H1 (cell line): Measurements from ENCODE around the gene CLCN3. TPM values are rescaled to one million over a fixed set of nuclear protein-coding genes. Genes with fewer than 3 reads are reported as not detected.

Source experiments
- CTCF ChIA-PET: fragments of 300-600 bp; sonication (Branson Sonifier 250); formaldehyde crosslinking; loops from one replicate; lab custom pipeline; 2021; ENCODE audit not compliant: partially characterized antibody; lab: Charles Lee
- POLR2A ChIA-PET: fragments of 300-600 bp; sonication (Branson Sonifier 250); formaldehyde crosslinking; loops from one replicate; lab custom pipeline; 2021; ENCODE audit warnings: inconsistent platforms; ENCODE audit not compliant: partially characterized antibody; lab: Charles Lee
- DNase-seq, 2 experiments: peaks; one replicate each; pipeline versions ENCODE4 v3.0.0 to v3.0.0-alpha.2; 2010 to 2022; ENCODE audit warnings: low spot score in 2 of 2, low read depth in 1 of 2, mixed read lengths in 1 of 2
- FAIRE-seq: peaks from 2 replicates; lab custom pipeline; 2011; peaks lifted over from hg19 to GRCh38; lab: Jason Lieb, UNC
- H2AFZ ChIP-seq: 2 replicates; pipeline ENCODE4 v1.8.1; 2012; ENCODE audit warnings: low read length, inconsistent platforms
- H2AK5ac ChIP-seq: 2 replicates; pipeline ENCODE4 v1.6.1; 2013; ENCODE audit warnings: low read depth, low read length
- H2BK120ac ChIP-seq: replicated peaks from 2 replicates; pipeline ENCODE3; 2013; ENCODE audit warnings: low read depth, low read length, inconsistent platforms
- H2BK12ac ChIP-seq: 2 replicates; pipeline ENCODE4 v1.6.1; 2013; ENCODE audit warnings: low read depth, low read length
- H2BK15ac ChIP-seq: 2 replicates; pipeline ENCODE4 v1.6.1; 2013; ENCODE audit warnings: low read length
- H2BK20ac ChIP-seq: 2 replicates; pipeline ENCODE4 v1.6.1; 2013; ENCODE audit warnings: low read length
- H2BK5ac ChIP-seq: 2 replicates; pipeline ENCODE4 v1.6.1; 2013; ENCODE audit warnings: low read depth, low read length
- H3K14ac ChIP-seq: 2 replicates; pipeline ENCODE4 v1.6.1; 2013; ENCODE audit warnings: inconsistent platforms; ENCODE audit not compliant: insufficient read length
- H3K18ac ChIP-seq: 2 replicates; pipeline ENCODE4 v1.6.1; 2013; ENCODE audit warnings: low read length; ENCODE audit errors: extremely low read depth
- H3K23ac ChIP-seq: 2 replicates; pipeline ENCODE4 v1.6.1; 2013; ENCODE audit warnings: inconsistent platforms; ENCODE audit not compliant: insufficient read length
- H3K23me2 ChIP-seq: 2 replicates; pipeline ENCODE4 v1.6.1; 2013; ENCODE audit warnings: low read depth, low read length
- H3K27ac ChIP-seq: 2 replicates; pipeline ENCODE4 v1.6.1; 2011; ENCODE audit warnings: low read depth, low read length, inconsistent platforms
- H3K27me3 ChIP-seq, 4 experiments: replicated peaks in 1 of 4; 1 replicate in 1 of 4; 2 replicates in 3 of 4; pipeline versions ENCODE4 v1.6.1 to v1.8.1; 2011 to 2013; ENCODE audit warnings: low read length in 3 of 4, mild to moderate bottlenecking in 3 of 4, inconsistent platforms in 2 of 4, mixed read lengths in 2 of 4, moderate library complexity in 1 of 4; ENCODE audit not compliant: control insufficient read depth in 3 of 4, insufficient read depth in 3 of 4; ENCODE audit errors: extremely low read depth in 1 of 4
- H3K36me3 ChIP-seq, 4 experiments: 2 replicates each; pipeline versions ENCODE4 v1.6.1 to v1.8.1; 2011 to 2013; ENCODE audit warnings: mild to moderate bottlenecking in 4 of 4, low read length in 3 of 4, moderate library complexity in 2 of 4, control low read depth in 1 of 4, inconsistent platforms in 1 of 4; ENCODE audit not compliant: insufficient read depth in 4 of 4, control insufficient read depth in 2 of 4
- H3K4ac ChIP-seq: replicated peaks from 2 replicates; pipeline ENCODE3; 2013; ENCODE audit warnings: low read length, low read depth, mixed read lengths, inconsistent platforms; ENCODE audit not compliant: insufficient read length
- H3K4me1 ChIP-seq, 4 experiments: replicated peaks in 1 of 4; 1 replicate in 1 of 4; 2 replicates in 3 of 4; pipeline versions ENCODE4 v1.6.1 to v1.8.1; 2011 to 2013; ENCODE audit warnings: low read length in 3 of 4, inconsistent platforms in 2 of 4, mixed read lengths in 1 of 4; ENCODE audit not compliant: insufficient read depth in 4 of 4, control insufficient read depth in 3 of 4
- H3K4me2 ChIP-seq, 2 experiments: 2 replicates each; pipeline versions ENCODE4 v1.6.1 to v1.8.1; 2011 to 2013; ENCODE audit warnings: low read depth in 2 of 2, low read length in 2 of 2, control low read depth in 1 of 2, inconsistent platforms in 1 of 2, mild to moderate bottlenecking in 1 of 2; ENCODE audit not compliant: insufficient read depth in 1 of 2
- H3K4me3 ChIP-seq, 4 experiments: fragments of 200-600, 300-600 bp in 1 of 4; sonication (generic), shearing (Covaris generic), sonication (Bioruptor Twin) in 1 of 4; 2 replicates each; pipeline versions ENCODE4 v1.5.1 to v1.8.1; 2011 to 2016; ENCODE audit warnings: low read length in 4 of 4, low read depth in 3 of 4, control low read depth in 2 of 4, inconsistent platforms in 2 of 4, mild to moderate bottlenecking in 2 of 4, mixed read lengths in 1 of 4, moderate library complexity in 1 of 4; ENCODE audit not compliant: insufficient read depth in 2 of 4; ENCODE audit errors: extremely low read depth in 1 of 4
- H3K56ac ChIP-seq: replicated peaks from 2 replicates; pipeline ENCODE3; 2013; ENCODE audit warnings: low read depth, mild to moderate bottlenecking, mixed read lengths, low read length, inconsistent platforms; ENCODE audit not compliant: insufficient read length
- H3K79me1 ChIP-seq: 2 replicates; pipeline ENCODE4 v1.6.1; 2013; ENCODE audit warnings: low read depth, low read length, control low read depth
- H3K79me2 ChIP-seq, 2 experiments: 2 replicates each; pipeline versions ENCODE4 v1.6.1 to v1.8.1; 2012 to 2013; ENCODE audit warnings: low read length in 2 of 2, mild to moderate bottlenecking in 2 of 2, inconsistent platforms in 1 of 2; ENCODE audit not compliant: insufficient read depth in 2 of 2, control insufficient read depth in 1 of 2
- H3K9ac ChIP-seq, 4 experiments: replicated peaks in 1 of 4; 1 replicate in 1 of 4; 2 replicates in 3 of 4; pipeline versions ENCODE4 v1.6.1 to v1.8.1; 2011 to 2013; ENCODE audit warnings: low read depth in 3 of 4, low read length in 3 of 4, control low read depth in 2 of 4, mild to moderate bottlenecking in 2 of 4, moderate library complexity in 2 of 4, inconsistent platforms in 1 of 4; ENCODE audit errors: extremely low read depth in 1 of 4
- H3K9me3 ChIP-seq, 2 experiments: 2 replicates each; pipeline versions ENCODE4 v1.6.1 to v1.8.1; 2012 to 2013; ENCODE audit warnings: mild to moderate bottlenecking in 2 of 2, moderate library complexity in 2 of 2, control low read depth in 1 of 2, inconsistent platforms in 1 of 2, low read depth in 1 of 2, low read length in 1 of 2, mixed read lengths in 1 of 2; ENCODE audit not compliant: insufficient read depth in 2 of 2
- H4K20me1 ChIP-seq, 2 experiments: replicated peaks in 1 of 2; 2 replicates each; pipeline versions ENCODE3 to v1.8.1; 2011 to 2013; ENCODE audit warnings: inconsistent platforms in 2 of 2, low read length in 2 of 2, mild to moderate bottlenecking in 1 of 2; ENCODE audit not compliant: insufficient read depth in 2 of 2, control insufficient read depth in 1 of 2
- H4K5ac ChIP-seq: 2 replicates; pipeline ENCODE4 v1.6.1; 2013; ENCODE audit warnings: low read length, low read depth, mixed read lengths, inconsistent platforms; ENCODE audit not compliant: insufficient read length
- H4K8ac ChIP-seq: 2 replicates; pipeline ENCODE4 v1.8.0; 2013; ENCODE audit warnings: mild to moderate bottlenecking, moderate library complexity, low read length, inconsistent platforms; ENCODE audit not compliant: insufficient read depth; ENCODE audit errors: extremely low read depth
- H4K91ac ChIP-seq: replicated peaks from 2 replicates; pipeline ENCODE3; 2013; ENCODE audit warnings: low read length, mixed read lengths, inconsistent platforms; ENCODE audit not compliant: insufficient read length
- ATF2 ChIP-seq: IDR thresholded peaks from 2 replicates; pipeline ENCODE4 v1.6.1; 2012; ENCODE audit warnings: low read length, inconsistent platforms
- CBX8 ChIP-seq: fragments of 300-800, 300-1000 bp; sonication (generic); IDR thresholded peaks from 2 replicates; pipeline ENCODE4 v1.7.1; 2016; ENCODE audit warnings: low read depth, low read length, borderline replicate concordance
- CTBP2 ChIP-seq: IDR thresholded peaks from 2 replicates; pipeline ENCODE4 v1.7.0; 2011; ENCODE audit warnings: borderline replicate concordance, mild to moderate bottlenecking, moderate library complexity, mixed read lengths, low read length; ENCODE audit not compliant: insufficient read depth, insufficient read length
- CTCF ChIP-seq, 3 experiments: IDR thresholded peaks; 1 replicate in 2 of 3; 2 replicates in 1 of 3; pipeline versions ENCODE4 v1.5.1 to v1.6.1; 2011; ENCODE audit warnings: low read length in 3 of 3, mild to moderate bottlenecking in 3 of 3, inconsistent platforms in 2 of 3, low read depth in 1 of 3, moderate library complexity in 1 of 3; ENCODE audit not compliant: insufficient read depth in 1 of 3; ENCODE audit errors: control extremely low read depth in 1 of 3
- JUN ChIP-seq: IDR thresholded peaks from 2 replicates; pipeline ENCODE4 v1.6.1; 2011; ENCODE audit warnings: low read depth, mild to moderate bottlenecking, improper control_type of control experiment, low read length
- KDM1A ChIP-seq: fragments of 200-600, 300-600 bp; sonication (generic); IDR thresholded peaks from 2 replicates; pipeline ENCODE4 v1.7.1; 2016; ENCODE audit warnings: mild to moderate bottlenecking, low read length, borderline replicate concordance
- PHF8 ChIP-seq: fragments of 200-600 bp; sonication (generic); conservative IDR thresholded peaks from 2 replicates; pipeline ENCODE4 v1.7.1; 2012; ENCODE audit warnings: low read depth, mild to moderate bottlenecking, inconsistent platforms, low read length, moderate library complexity
- SIRT6 ChIP-seq: IDR thresholded peaks from one replicate; pipeline ENCODE4 v1.7.1; 2012; ENCODE audit warnings: low read length, inconsistent platforms
- ZNF274 ChIP-seq: IDR thresholded peaks from 2 replicates; pipeline ENCODE4 v1.7.0; 2012; ENCODE audit warnings: low read length, borderline replicate concordance; ENCODE audit errors: extremely low read depth
- WGBS, 2 experiments: shearing (Covaris generic) in 1 of 2; methylation state at CpG; one replicate each; pipeline versions ENCODE4 v1.1.6 to v1.1.7; 2013 to 2015; ENCODE audit warnings: low lambda C conversion rate in 2 of 2, mixed read lengths in 2 of 2, inconsistent platforms in 1 of 2, low coverage in 1 of 2, missing lambda C conversion rate in 1 of 2; ENCODE audit not compliant: insufficient replicate concordance in 2 of 2, insufficient coverage in 1 of 2, insufficient read length in 1 of 2; ENCODE audit errors: extremely low coverage in 1 of 2, missing lambda C conversion rate in 1 of 2; 5-methylcytosine and 5-hydroxymethylcytosine counted together
- polyA plus RNA-seq, 7 experiments: library from polyadenylated mRNA; depleted of rRNA in 3 of 7; stranded (reverse) in 5 of 7; unstranded in 2 of 7; fragments of >200 nt in 5 of 7; fragments of 200-250 nt in 2 of 7; gene quantifications; 1 replicate in 5 of 7; 2 replicates in 1 of 7; 4 replicates in 1 of 7; pipeline versions ENCODE4 v1.2.1 to v1.2.3, GENCODE V29; 2011 to 2013; ENCODE audit warnings: missing spikeins in 2 of 7, mixed read lengths in 2 of 7
- total RNA-seq: library from RNA; stranded (reverse); fragmentation: NEBNext Ultra II Directional; extraction: Animal tissue kit (Norgen Biotek cat#: 25700); gene quantifications from 2 replicates; pipeline ENCODE4 v1.2.1, GENCODE V29; 2021

CLCN3 gene
- total and polyA plus RNA-seq, 2 of the 8 experiments (the other 6 are each of a cell fraction or from before 2014, with no cell fraction given), result 8.8 to 32.8 TPM

DNA sequence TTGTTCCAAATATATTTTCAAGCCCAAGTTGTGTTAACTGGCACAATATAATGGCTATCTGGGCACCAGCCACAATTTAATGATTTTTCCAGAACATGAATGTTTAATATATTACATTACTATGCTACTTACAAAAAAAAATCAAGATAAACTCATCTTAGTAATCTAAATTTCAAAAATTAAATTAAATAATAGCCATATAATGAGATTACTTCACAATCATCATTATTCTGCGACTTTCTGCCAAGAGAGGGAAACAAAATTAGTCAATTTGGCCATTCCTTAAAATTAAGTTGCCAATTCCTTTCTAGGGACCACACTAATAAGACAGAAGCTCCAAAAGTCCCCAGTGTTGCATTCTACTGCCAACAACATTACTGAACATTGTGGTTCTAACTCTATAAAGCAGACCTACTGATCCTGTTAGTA, 15.5 kb upstream of the CLCN3 start:
- Histone ChIP-seq H3K9me3 (no peaks in the 10 kb centered on the region), H4K91ac (no peak overlapping the region), H3K4me2 (no peak overlapping the region), H3K18ac (no peak overlapping the region), H4K5ac (no peak overlapping the region), H3K4ac (no peak overlapping the region), H3K56ac (no peak overlapping the region), H3K4me1 (no peaks in the 10 kb centered on the region), H2BK120ac (no peak overlapping the region), H3K23ac (no peak overlapping the region), H2BK5ac (no peak overlapping the region), H2AFZ (no peak overlapping the region), H3K9ac (no peak overlapping the region), H2BK12ac (no peak overlapping the region), H2BK15ac (no peak overlapping the region), H3K79me2 (peaks cover 0 to 16% of the 10 kb centered on the region in 2 experiments; a peak in 2 of 4 replicates), H3K4me3 (no peak overlapping the region), H4K8ac (no peak overlapping the region), H3K23me2 (no peaks in the 10 kb centered on the region), H3K27ac (no peak overlapping the region), H3K27me3 (no peaks in the 10 kb centered on the region), H2BK20ac (no peak overlapping the region), H3K79me1 (no peaks in the 10 kb centered on the region; the same call in 1 of the 2 replicates), H2AK5ac (no peak overlapping the region), H3K36me3 (peaks cover 0 to 7% (median 0%) of the 10 kb centered on the region in 4 experiments; a peak in 1 of 8 replicates), H3K14ac (no peak overlapping the region), H4K20me1 (no peaks in the 10 kb centered on the region)
- FAIRE-seq (no peak), DNase-seq (no peak)
- POLR2A ChIA-PET, result no interaction called here
- WGBS, 2 experiments, result 92% methylated on average over 1 of the region's 1 CpG; no CpG with 5 or more reads in 1 of the 2 experiments
- CTCF ChIA-PET, result interaction anchor here (1.6 kb wide), 1 partner anchor 118 kb away, joined by 6 read pairs; no protein-coding TSS in a partner anchor
- no peak for TF ChIP-seq PHF8
- no peak for TF ChIP-seq ATF2
- no peak for TF ChIP-seq CTBP2
- no peak for TF ChIP-seq JUN
- TF ChIP-seq ZNF274, result no peak
- TF ChIP-seq CTCF (IDR thresholded peaks at IDR 0.05; ENCODE audit: control extremely low read depth in 1 of 3, insufficient read depth in 1 of 3, low read depth in 1 of 3, low read length in 3 of 3), result no peak
- TF ChIP-seq KDM1A, result no peak
- no peak for TF ChIP-seq CBX8
- no peak for TF ChIP-seq SIRT6
